B cell (primary cell): ENCODE results near the gene TCF7L2. TPM values are rescaled to one million over a fixed set of nuclear protein-coding genes. Genes with fewer than 3 reads are reported as not detected.

ENCODE experiments used
- ATAC-seq: fragments of 200-7000 bp; cut with Tn5 transposase; one replicate; pipeline ENCODE4 v1.10.0; 2021; ENCODE audit warnings: low read depth, mild to moderate bottlenecking, moderate number of reproducible peaks, moderate library complexity
- CTCF ChIA-PET: fragments of 350-600 bp; sonication (Branson Sonifier 250); formaldehyde crosslinking; loops from one replicate; lab custom pipeline; 2021; ENCODE audit warnings: antibody characterized with exemption, inconsistent platforms; lab: Charles Lee
- POLR2A ChIA-PET: fragments of 350-600 bp; sonication (Branson Sonifier 250); formaldehyde crosslinking; loops from one replicate; lab custom pipeline; 2021; ENCODE audit warnings: antibody characterized with exemption; lab: Charles Lee
- DNase-seq: peaks from one replicate; pipeline ENCODE4 v3.0.0; 2013
- H2AFZ ChIP-seq: 2 replicates; pipeline ENCODE4 v1.6.1; 2012; ENCODE audit warnings: mild to moderate bottlenecking, low read depth, low read length; ENCODE audit not compliant: insufficient read depth, poor library complexity, severe bottlenecking
- H3K27ac ChIP-seq, 2 donors: 1 replicate in 1 of 2; 2 replicates in 1 of 2; pipeline ENCODE4 v1.5.1; 2012 to 2013; ENCODE audit warnings: low read length in 2 of 2, mild to moderate bottlenecking in 2 of 2, moderate library complexity in 1 of 2
- H3K27me3 ChIP-seq, 4 experiments: fragments of 200-600 bp in 1 of 4; sonication (generic) in 1 of 4; replicated peaks in 1 of 4; 1 replicate in 2 of 4; 2 replicates in 2 of 4; pipeline versions ENCODE4 v1.6.1 to v1.7.0; 2013 to 2016; ENCODE audit warnings: low read length in 3 of 4, mild to moderate bottlenecking in 2 of 4, mixed read lengths in 1 of 4, moderate library complexity in 1 of 4; ENCODE audit not compliant: insufficient read depth in 4 of 4, control insufficient read depth in 3 of 4; ENCODE audit errors: control extremely low read depth in 1 of 4
- H3K36me3 ChIP-seq, 2 experiments: replicated peaks in 1 of 2; 1 replicate in 1 of 2; 2 replicates in 1 of 2; pipeline versions ENCODE4 v1.6.1 to v1.7.1; 2013; ENCODE audit warnings: low read length in 1 of 2; ENCODE audit not compliant: insufficient read depth in 2 of 2, control insufficient read depth in 1 of 2; ENCODE audit errors: control extremely low read depth in 1 of 2, extremely low read depth in 1 of 2
- H3K4me1 ChIP-seq, 2 donors: fragments of 200-600 bp in 1 of 2; sonication (generic) in 1 of 2; 1 replicate in 1 of 2; 2 replicates in 1 of 2; pipeline versions ENCODE4 v1.5.1 to v1.6.1; 2013 to 2017; ENCODE audit warnings: low read length in 2 of 2; ENCODE audit not compliant: control insufficient read depth in 2 of 2, insufficient read depth in 2 of 2
- H3K4me2 ChIP-seq: replicated peaks from 2 replicates; pipeline ENCODE3; 2012; ENCODE audit warnings: mild to moderate bottlenecking, low read depth, low read length; ENCODE audit not compliant: poor library complexity, severe bottlenecking
- H3K4me3 ChIP-seq, 5 experiments: fragments of 200-600 bp in 1 of 5; sonication (generic) in 1 of 5; 1 replicate in 3 of 5; 2 replicates in 2 of 5; pipeline versions ENCODE4 v1.5.1 to v1.7.0; 2011 to 2016; ENCODE audit warnings: low read length in 4 of 5, mild to moderate bottlenecking in 4 of 5, low read depth in 2 of 5, control low read depth in 1 of 5, moderate library complexity in 1 of 5; ENCODE audit not compliant: insufficient read depth in 1 of 5; ENCODE audit errors: control extremely low read depth in 1 of 5, extremely low read depth in 1 of 5
- H3K79me2 ChIP-seq: fragments of 200-600 bp; sonication (generic); one replicate; pipeline ENCODE4 v1.6.0; 2016; ENCODE audit warnings: low read length; ENCODE audit not compliant: control insufficient read depth, insufficient read depth
- H3K9ac ChIP-seq: fragments of 200-600 bp; sonication (generic); 2 replicates; pipeline ENCODE4 v1.6.1; 2017; ENCODE audit warnings: mild to moderate bottlenecking, low read length, moderate library complexity
- H3K9me3 ChIP-seq, 3 donors: one replicate each; pipeline versions ENCODE4 v1.6.1 to v1.7.1; 2013; ENCODE audit warnings: low read length in 2 of 3; ENCODE audit not compliant: control insufficient read depth in 2 of 3, insufficient read depth in 1 of 3; ENCODE audit errors: control extremely low read depth in 1 of 3
- H4K20me1 ChIP-seq: 2 replicates; pipeline ENCODE4 v1.6.0; 2012; ENCODE audit warnings: mild to moderate bottlenecking, low read length; ENCODE audit not compliant: insufficient read depth, control insufficient read depth, poor library complexity, severe bottlenecking
- H3K27ac Mint-ChIP-seq: one replicate; pipeline ENCODE4 v1.8.0; 2021; ENCODE audit warnings: mixed read lengths
- H3K27me3 Mint-ChIP-seq: one replicate; pipeline ENCODE4 v1.8.0; 2021; ENCODE audit warnings: mixed read lengths
- H3K4me1 Mint-ChIP-seq: one replicate; pipeline ENCODE4 v1.8.0; 2021; ENCODE audit warnings: mixed read lengths
- H3K4me3 Mint-ChIP-seq: one replicate; pipeline ENCODE4 v1.8.0; 2021; ENCODE audit warnings: mixed read lengths
- H3K9me3 Mint-ChIP-seq: one replicate; pipeline ENCODE4 v1.8.0; 2022; ENCODE audit warnings: mixed read lengths; ENCODE audit not compliant: insufficient read depth
- CTCF ChIP-seq: fragments of 200-600 bp; IDR thresholded peaks from one replicate; pipeline ENCODE4 v1.8.0; 2022; ENCODE audit warnings: antibody characterized with exemption, mild to moderate bottlenecking
- EZH2 ChIP-seq: IDR thresholded peaks from 2 replicates; pipeline ENCODE4 v1.6.1; 2012; ENCODE audit warnings: borderline replicate concordance, low read depth, mild to moderate bottlenecking, moderate library complexity, low read length; ENCODE audit not compliant: insufficient read depth, poor library complexity, severe bottlenecking
- WGBS: methylation state at CpG from one replicate; pipeline ENCODE4 v1.1.5; 2013; ENCODE audit warnings: missing lambda C conversion rate; ENCODE audit not compliant: insufficient coverage; 5-methylcytosine and 5-hydroxymethylcytosine counted together
- intact Hi-C: fragments of 100-400 bp; cut with micrococcal nuclease; formaldehyde crosslinking; loops from one replicate; pipeline ENCODE4 v1.10.0; 2022
- polyA plus RNA-seq: library from polyadenylated mRNA; depleted of rRNA; stranded (reverse); fragments of >200 nt; gene quantifications from 2 replicates; pipeline ENCODE4 v1.2.3, GENCODE V29; 2012
- total RNA-seq, 2 donors: library from RNA; stranded (reverse); fragments of 120-200 nt in 1 of 2; gene quantifications; 1 replicate in 1 of 2; 2 replicates in 1 of 2; pipeline versions ENCODE4 v1.2.3 to v1.2.4, GENCODE V29; 2013 to 2022

The TCF7L2 gene
- total and polyA plus RNA-seq, 2 donors (not counting 1 experiment from before 2014, with no cell fraction given): 0.48 to 1.1 TPM

- Mint-ChIP-seq H3K9me3 (peaks cover 3% of the 10 kb centered on the region), H3K4me3 (no peak overlapping the region), H3K4me1 (no peaks in the 10 kb centered on the region), H3K27me3 (peaks cover 34% of the 10 kb centered on the region), H3K27ac (no peak overlapping the region)
- intact Hi-C loops: no loop called here
- Histone ChIP-seq H3K27me3 (peaks cover 0 to 9% (median 4%) of the 10 kb centered on the region in 4 experiments), H4K20me1 (no peaks in the 10 kb centered on the region), H3K9ac (no peak overlapping the region), H3K9me3 (no peaks in the 10 kb centered on the region), H3K4me2 (no peak overlapping the region), H3K79me2 (no peaks in the 10 kb centered on the region), H3K4me1 (no peaks in the 10 kb centered on the region), H3K4me3 (no peak overlapping the region), H3K36me3 (no peaks in the 10 kb centered on the region), H3K27ac (no peak overlapping the region), H2AFZ (no peak overlapping the region)
- WGBS: 98% methylated on average over 3 of the region's 9 CpGs
- POLR2A ChIA-PET: no interaction called here
- ATAC-seq: no peak
- TF ChIP-seq CTCF (no peak), EZH2 (no peak)
- DNase-seq: no peak
- CTCF ChIA-PET: no interaction called here
These were observed 56.8 kb downstream of the TCF7L2 start for GRCh38 chr10:113006656-113007342.

DNA sequence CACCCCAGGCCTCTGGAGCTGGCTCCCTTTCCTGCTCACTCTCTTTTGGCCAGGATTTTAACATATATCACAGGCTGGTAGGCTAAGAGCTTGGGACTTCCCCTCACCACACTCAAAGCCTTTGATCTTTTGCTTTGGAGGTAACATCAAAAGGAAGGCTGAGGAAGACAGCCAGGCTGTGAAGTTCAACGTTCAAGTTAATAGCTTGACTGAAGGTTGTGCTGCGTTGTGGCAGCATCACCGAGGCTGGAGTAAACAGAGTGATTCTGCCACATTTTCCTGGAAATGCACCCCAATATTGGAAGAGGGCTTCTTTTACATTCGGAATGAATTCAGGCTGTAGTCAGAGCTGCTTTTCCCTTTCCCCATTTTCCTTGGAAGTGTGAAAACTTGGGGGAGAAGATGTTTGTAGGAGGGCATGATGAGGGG, 57.3 kb downstream of the TCF7L2 start:
- Histone ChIP-seq H4K20me1 (no peaks in the 10 kb centered on the region), H3K4me2 (no peak overlapping the region), H3K9me3 (no peaks in the 10 kb centered on the region), H3K4me1 (no peaks in the 10 kb centered on the region), H3K9ac (no peak overlapping the region), H3K36me3 (no peaks in the 10 kb centered on the region), H2AFZ (no peak overlapping the region), H3K4me3 (no peak overlapping the region), H3K79me2 (no peaks in the 10 kb centered on the region), H3K27ac (no peak overlapping the region), H3K27me3 (peaks cover 0 to 9% (median 4%) of the 10 kb centered on the region in 4 experiments)
- CTCF ChIA-PET: no interaction called here
- 42% methylated on average over 2 of the region's 4 CpGs for WGBS
- H3K4me1 Mint-ChIP-seq: no peaks in the 10 kb centered on the region
- H3K27ac Mint-ChIP-seq: no peak overlapping the region
- ATAC-seq (no peak), DNase-seq (no peak)
- H3K27me3 Mint-ChIP-seq: peaks cover 34% of the 10 kb centered on the region
- H3K4me3 Mint-ChIP-seq: no peak overlapping the region
- intact Hi-C loops: no loop called here
- POLR2A ChIA-PET: no interaction called here
- H3K9me3 Mint-ChIP-seq: peaks cover 3% of the 10 kb centered on the region
- TF ChIP-seq EZH2 (no peak), CTCF (no peak)
